SU-DHL-6 (cell line): Measurements from ENCODE around the gene NANS.

Source experiments
- H2AFZ ChIP-seq: fragments of 200-600 bp; sonication (generic); 2 replicates; pipeline ENCODE4 v1.6.1; 2014; ENCODE audit warnings: low read depth, mild to moderate bottlenecking, moderate library complexity, mixed read lengths, antibody characterized with exemption, low read length; ENCODE audit not compliant: severe bottlenecking
- H3F3A ChIP-seq: fragments of 200-600 bp; shearing (Covaris generic); 2 replicates; pipeline ENCODE4 v1.6.0; 2016; ENCODE audit warnings: antibody characterized with exemption, mild to moderate bottlenecking; ENCODE audit not compliant: insufficient read depth
- H3K27ac ChIP-seq: fragments of 200-600 bp; sonication (generic); 2 replicates; pipeline ENCODE4 v1.5.1; 2016; ENCODE audit warnings: low read depth, mild to moderate bottlenecking, low read length, moderate library complexity, mixed read lengths
- H3K27me3 ChIP-seq: fragments of 200-600 bp; sonication (generic), shearing (Covaris generic); 2 replicates; pipeline ENCODE4 v1.6.0; 2014; ENCODE audit warnings: mild to moderate bottlenecking, low read length
- H3K36me3 ChIP-seq: fragments of 200-600 bp; sonication (generic); 2 replicates; pipeline ENCODE4 v1.6.1; 2014; ENCODE audit warnings: mild to moderate bottlenecking, low read length, mixed read lengths
- H3K4me2 ChIP-seq: fragments of 300-600, 200-600 bp; shearing (Covaris generic), sonication (generic); 2 replicates; pipeline ENCODE4 v1.6.0; 2014; ENCODE audit warnings: low read length, low read depth, mild to moderate bottlenecking; ENCODE audit not compliant: poor library complexity, severe bottlenecking
- H3K4me3 ChIP-seq: fragments of 200-600 bp; sonication (generic); 2 replicates; pipeline ENCODE4 v1.5.1; 2014; ENCODE audit warnings: antibody characterized with exemption, low read length, mild to moderate bottlenecking, mixed read lengths; ENCODE audit not compliant: insufficient read depth, poor library complexity, severe bottlenecking
- H3K79me2 ChIP-seq: fragments of 200-600 bp; sonication (generic); 2 replicates; pipeline ENCODE4 v1.6.1; 2014; ENCODE audit warnings: mild to moderate bottlenecking, low read length, moderate library complexity; ENCODE audit not compliant: insufficient read depth
- H3K9ac ChIP-seq: fragments of 200-600 bp; sonication (generic); 2 replicates; pipeline ENCODE4 v1.7.0; 2014; ENCODE audit warnings: mild to moderate bottlenecking, low read length
- H3K9me2 ChIP-seq: fragments of 200-600 bp; sonication (generic); replicated peaks from 2 replicates; pipeline ENCODE4 v1.6.1; 2014; ENCODE audit warnings: low read length; ENCODE audit not compliant: insufficient read depth
- H3K9me3 ChIP-seq: fragments of 200-600 bp; sonication (generic); 2 replicates; pipeline ENCODE4 v1.6.1; 2014; ENCODE audit warnings: low read length, mixed read lengths; ENCODE audit not compliant: insufficient read depth
- H4K20me1 ChIP-seq: fragments of 200-600 bp; sonication (generic); 2 replicates; pipeline ENCODE4 v1.6.1; 2014; ENCODE audit warnings: low read depth, mild to moderate bottlenecking, antibody characterized with exemption, low read length, moderate library complexity, mixed read lengths
- CTCF ChIP-seq: fragments of 200-600 bp; sonication (generic); IDR thresholded peaks from one replicate; pipeline ENCODE4 v1.5.1; 2017; ENCODE audit warnings: antibody characterized with exemption, mild to moderate bottlenecking, low read length, moderate library complexity; ENCODE audit not compliant: insufficient read depth, poor library complexity, severe bottlenecking
- EZH2phosphoT487 ChIP-seq: fragments of 200-600 bp; sonication (generic), shearing (Covaris generic); conservative IDR thresholded peaks from 2 replicates; pipeline ENCODE4 v1.6.1; 2018; ENCODE audit warnings: mild to moderate bottlenecking, antibody characterized with exemption, low read length, moderate library complexity, mixed read lengths

NANS gene

DNA sequence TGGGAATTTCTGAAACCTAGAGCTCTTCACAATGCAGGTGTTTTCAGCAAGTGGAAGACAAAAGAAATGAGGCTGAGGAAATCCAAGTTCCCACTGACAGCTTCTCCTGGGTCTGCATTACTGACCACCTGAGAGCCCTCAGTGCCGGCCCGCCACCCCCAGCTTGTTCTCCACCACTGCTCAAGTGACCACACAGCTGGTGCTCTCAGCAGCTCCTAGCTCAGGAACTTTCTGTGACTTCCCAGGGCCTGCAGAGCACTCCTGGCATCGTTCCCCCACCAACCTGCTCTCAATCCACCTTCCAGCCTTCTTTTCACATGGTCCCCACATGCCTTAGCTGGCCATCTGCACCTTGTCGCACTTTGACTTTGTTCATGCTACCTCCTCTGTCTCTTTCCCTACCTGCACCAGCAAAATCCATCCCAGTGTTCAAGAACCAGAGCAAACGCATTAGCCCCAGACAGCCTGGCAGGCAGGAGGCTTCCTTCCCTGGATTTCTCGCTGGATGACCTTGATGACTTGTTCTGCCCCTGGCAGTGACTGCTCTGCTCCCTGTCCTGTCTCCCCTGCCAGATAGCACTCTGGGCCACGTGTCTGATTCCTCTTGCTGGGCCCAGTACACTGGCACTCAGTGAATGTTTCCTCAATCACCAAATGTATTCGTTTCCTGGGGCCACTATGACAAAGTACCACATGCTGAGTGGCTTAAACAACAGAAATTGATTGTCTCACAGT is 35.1 kb upstream of the NANS start:
- no peaks in the 10 kb centered on the region for H3K27me3 ChIP-seq
- H4K20me1 ChIP-seq = 0 out of 2 replicates have a peak, but pooled peaks cover 3% of the 10 kb centered on the region
- peaks cover 16% of the 10 kb centered on the region for H3F3A ChIP-seq
- H3K36me3 ChIP-seq = peaks cover 7% of the 10 kb centered on the region
- no peak overlapping the region for H3K27ac ChIP-seq
- H3K79me2 ChIP-seq = no peaks in the 10 kb centered on the region
- TF ChIP-seq EZH2phosphoT487 (no peak), CTCF (no peak)
- no peaks in the 10 kb centered on the region for H3K9me2 ChIP-seq
- no peak overlapping the region for H3K4me2 ChIP-seq
- H3K9me3 ChIP-seq = no peaks in the 10 kb centered on the region
- H3K9ac ChIP-seq = no peak overlapping the region
- no peak overlapping the region for H2AFZ ChIP-seq
- no peak overlapping the region for H3K4me3 ChIP-seq

GRCh38 chr9:98022447-98022846 is 34.1 kb upstream of the NANS start:
- H3K36me3 ChIP-seq = no peaks in the 10 kb centered on the region; the same call in 1 of the 2 replicates
- H4K20me1 ChIP-seq = no peaks in the 10 kb centered on the region
- no peak overlapping the region for H3K27ac ChIP-seq
- H3F3A ChIP-seq = peaks cover 6% of the 10 kb centered on the region; the same call in 1 of the 2 replicates
- no peaks in the 10 kb centered on the region for H3K9me3 ChIP-seq
- H3K79me2 ChIP-seq = no peaks in the 10 kb centered on the region
- H3K4me3 ChIP-seq = no peak overlapping the region
- H3K9ac ChIP-seq = no peak overlapping the region
- no peak overlapping the region for H3K4me2 ChIP-seq
- no peaks in the 10 kb centered on the region for H3K9me2 ChIP-seq
- H2AFZ ChIP-seq = no peak overlapping the region
- H3K27me3 ChIP-seq = no peaks in the 10 kb centered on the region
- TF ChIP-seq CTCF = no peak
- no peak for TF ChIP-seq EZH2phosphoT487

GRCh38 chr9:98024702-98025101 is 31.8 kb upstream of the NANS start:
- Histone ChIP-seq H3K36me3 (no peaks in the 10 kb centered on the region), H4K20me1 (no peaks in the 10 kb centered on the region), H3K79me2 (no peaks in the 10 kb centered on the region), H3F3A (peaks cover 4% of the 10 kb centered on the region; the same call in 1 of the 2 replicates), H3K27ac (no peak overlapping the region), H3K9me2 (no peaks in the 10 kb centered on the region), H3K9ac (no peak overlapping the region), H3K4me3 (no peak overlapping the region), H3K9me3 (no peaks in the 10 kb centered on the region), H3K27me3 (no peaks in the 10 kb centered on the region), H2AFZ (no peak overlapping the region), H3K4me2 (no peak overlapping the region)
- TF ChIP-seq CTCF (no peak), EZH2phosphoT487 (no peak)
